Measurements from ENCODE around the gene CCDC192. TPM values are rescaled to one million over a fixed set of nuclear protein-coding genes. Genes with fewer than 3 reads are reported as not detected.

CCDC192 gene
- total and polyA plus RNA-seq, 2 donors, result 0.09 to 0.11 TPM

DNA sequence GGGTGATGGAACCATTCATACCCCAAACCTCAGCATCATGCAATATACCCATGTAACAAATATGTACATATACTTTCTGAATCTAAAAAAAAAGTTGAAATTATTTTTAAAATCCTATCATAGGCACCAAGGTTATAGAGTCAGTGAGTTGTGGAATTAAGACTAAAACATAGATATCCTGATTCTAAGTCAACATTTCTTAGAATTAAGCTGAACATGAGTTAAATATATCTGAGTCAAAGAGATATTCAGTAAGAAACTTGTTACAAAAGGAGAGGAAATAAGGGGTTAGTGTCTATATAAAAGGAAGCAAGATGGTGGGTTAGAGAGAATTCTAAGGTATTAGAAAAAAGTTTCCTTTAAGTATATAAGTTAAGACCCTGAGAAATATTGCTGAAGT, 89.9 kb downstream of the CCDC192 start:
- Histone ChIP-seq H3K9me3 (ENCODE audit: control insufficient read depth in 2 of 2, insufficient read depth in 1 of 2, low read length in 1 of 2) (no peaks in the 10 kb centered on the region), H3K36me3 (ENCODE audit: control insufficient read depth in 2 of 2, insufficient read depth in 2 of 2, low read length in 1 of 2) (no peaks in the 10 kb centered on the region), H3K4me3 (ENCODE audit: low read length in 2 of 2) (no peak overlapping the region), H3K4me1 (ENCODE audit: control insufficient read depth in 2 of 2, insufficient read depth in 2 of 2, low read length in 2 of 2) (no peaks in the 10 kb centered on the region), H3K27me3 (ENCODE audit: control insufficient read depth in 2 of 2, insufficient read depth in 1 of 2, low read length in 1 of 2) (no peaks in the 10 kb centered on the region), H3K27ac (ENCODE audit: low read depth in 1 of 2, low read length in 1 of 2) (no peak overlapping the region)
- no peak for DNase-seq (ENCODE audit: low read depth in 6 of 9, low spot score in 9 of 9)

DNA sequence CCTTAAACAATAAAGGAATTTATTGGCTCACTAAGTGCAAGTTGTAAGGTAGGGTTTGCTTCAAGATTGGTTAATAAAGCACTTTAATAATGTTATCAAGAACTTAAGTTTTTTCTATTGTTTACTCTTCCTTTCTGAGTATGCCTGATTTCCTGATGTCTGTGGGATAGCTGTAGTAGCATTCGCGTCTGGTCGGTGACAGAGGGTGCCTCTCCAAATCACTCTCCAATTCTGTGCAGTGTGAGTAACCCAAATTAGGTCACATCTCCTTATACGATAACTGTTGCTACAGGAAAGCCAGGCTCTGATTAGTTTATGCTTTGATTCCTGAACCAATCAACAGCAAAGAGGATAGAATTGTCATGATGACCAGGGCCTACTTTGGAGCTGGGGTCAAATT, 90.7 kb downstream of the CCDC192 start:
- H3K27ac ChIP-seq (ENCODE audit: low read depth in 1 of 2, low read length in 1 of 2), result no peak overlapping the region
- no peak overlapping the region for H3K4me3 ChIP-seq (ENCODE audit: low read length in 2 of 2)
- no peaks in the 10 kb centered on the region for H3K9me3 ChIP-seq (ENCODE audit: control insufficient read depth in 2 of 2, insufficient read depth in 1 of 2, low read length in 1 of 2)
- no peaks in the 10 kb centered on the region for H3K36me3 ChIP-seq (ENCODE audit: control insufficient read depth in 2 of 2, insufficient read depth in 2 of 2, low read length in 1 of 2)
- no peak for DNase-seq (ENCODE audit: low read depth in 6 of 9, low spot score in 9 of 9)
- H3K27me3 ChIP-seq (ENCODE audit: control insufficient read depth in 2 of 2, insufficient read depth in 1 of 2, low read length in 1 of 2), result no peaks in the 10 kb centered on the region
- WGBS, result 97% methylated on average over 4 of the region's 4 CpGs
- no peaks in the 10 kb centered on the region for H3K4me1 ChIP-seq (ENCODE audit: control insufficient read depth in 2 of 2, insufficient read depth in 2 of 2, low read length in 2 of 2)

DNA sequence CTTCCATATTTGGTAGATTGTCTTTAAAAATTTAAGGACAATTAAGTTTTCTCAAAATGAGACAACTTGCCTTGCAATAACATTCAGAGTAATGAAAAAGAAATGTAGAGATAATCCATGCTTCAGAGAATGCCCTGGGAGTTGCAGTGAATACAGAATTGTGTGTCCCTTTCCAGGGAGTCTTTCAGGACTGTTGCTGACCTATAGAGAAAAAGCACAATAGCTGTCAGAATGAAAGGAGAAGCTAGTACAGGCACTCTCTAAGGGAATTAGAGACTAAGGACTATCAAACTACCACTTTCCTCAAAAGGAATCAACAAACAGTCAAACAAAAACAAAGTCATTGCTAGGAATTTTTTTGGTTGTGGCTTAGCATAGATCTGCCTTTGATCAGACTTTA, 93.0 kb downstream of the CCDC192 start:
- Histone ChIP-seq H3K27ac (ENCODE audit: low read depth in 1 of 2, low read length in 1 of 2) (no peak overlapping the region), H3K9me3 (ENCODE audit: control insufficient read depth in 2 of 2, insufficient read depth in 1 of 2, low read length in 1 of 2) (no peaks in the 10 kb centered on the region), H3K36me3 (ENCODE audit: control insufficient read depth in 2 of 2, insufficient read depth in 2 of 2, low read length in 1 of 2) (no peaks in the 10 kb centered on the region), H3K4me1 (ENCODE audit: control insufficient read depth in 2 of 2, insufficient read depth in 2 of 2, low read length in 2 of 2) (no peaks in the 10 kb centered on the region), H3K27me3 (ENCODE audit: control insufficient read depth in 2 of 2, insufficient read depth in 1 of 2, low read length in 1 of 2) (no peaks in the 10 kb centered on the region), H3K4me3 (ENCODE audit: low read length in 2 of 2) (no peak overlapping the region)
- no peak for DNase-seq (ENCODE audit: low read depth in 6 of 9, low spot score in 9 of 9)

DNA sequence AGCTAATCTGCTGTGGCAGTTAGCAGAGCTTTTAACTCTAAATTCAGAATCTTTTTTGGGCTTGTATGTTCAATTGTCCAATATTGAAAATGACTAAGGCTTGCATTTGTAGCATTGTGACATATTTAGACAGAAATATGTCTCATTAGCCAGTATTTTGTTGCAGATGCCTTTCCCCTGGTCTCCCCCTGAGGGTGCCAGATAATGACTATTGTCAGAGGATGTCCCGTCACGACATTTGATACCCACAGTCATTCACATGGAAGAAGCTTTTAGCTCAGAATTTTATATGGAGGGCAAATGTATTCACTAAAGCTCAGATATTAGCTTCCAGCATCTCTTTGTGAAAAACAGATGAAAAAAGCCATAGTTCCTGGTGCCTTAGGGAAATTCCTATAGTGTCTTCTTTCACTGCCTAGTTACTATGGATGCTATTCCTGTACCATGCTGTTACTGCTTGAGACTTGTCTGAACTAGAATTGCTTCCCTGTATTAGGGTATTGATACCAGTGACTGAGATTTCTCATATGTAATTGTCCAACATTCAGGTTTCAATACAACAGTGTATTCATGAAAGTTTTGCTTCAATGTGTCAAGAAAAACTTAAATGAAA, 96.2 kb downstream of the CCDC192 start:
- no peak overlapping the region for H3K27ac ChIP-seq (ENCODE audit: low read depth in 1 of 2, low read length in 1 of 2)
- no peak for DNase-seq (ENCODE audit: low read depth in 6 of 9, low spot score in 9 of 9)
- 96% methylated on average over 2 of the region's 2 CpGs for WGBS

DNA sequence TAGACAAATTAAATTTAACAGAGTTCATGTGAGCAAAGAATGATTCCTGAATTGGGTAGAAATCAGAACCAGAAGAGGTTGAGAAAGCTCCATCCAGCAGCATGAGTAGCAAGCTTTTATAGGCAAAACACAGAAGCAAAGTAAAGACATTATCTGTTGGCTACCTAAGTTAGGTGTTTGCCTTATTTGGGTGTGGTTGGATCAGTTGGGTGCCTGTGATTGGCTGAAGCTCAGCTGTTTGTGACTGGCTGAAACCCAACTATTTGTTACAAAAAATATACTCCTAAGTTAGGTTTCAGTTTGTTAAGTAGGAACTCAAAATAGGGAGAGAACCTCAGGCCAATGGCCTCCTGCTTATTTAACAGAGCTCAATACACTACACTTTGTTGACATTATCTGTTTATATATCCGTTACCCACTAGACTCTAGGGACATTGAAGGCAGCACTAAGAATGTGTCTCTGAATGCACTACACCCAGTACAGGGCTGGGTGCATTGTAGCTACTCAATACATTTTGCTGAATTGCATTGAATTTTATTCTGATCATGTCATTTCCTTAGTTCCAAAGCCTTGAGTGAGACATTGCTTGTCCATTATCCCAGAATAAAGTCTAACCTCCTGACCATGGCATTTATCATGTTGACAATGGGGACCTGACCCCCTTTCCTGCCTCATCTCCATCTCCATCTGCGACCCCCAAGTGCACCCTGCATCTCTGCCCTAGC, 98.7 kb downstream of the CCDC192 start:
- no peak for DNase-seq (ENCODE audit: low read depth in 6 of 9, low spot score in 9 of 9)
- no peaks in the 10 kb centered on the region for H3K27me3 ChIP-seq (ENCODE audit: control insufficient read depth in 2 of 2, insufficient read depth in 1 of 2, low read length in 1 of 2)
- no peaks in the 10 kb centered on the region for H3K9me3 ChIP-seq (ENCODE audit: control insufficient read depth in 2 of 2, insufficient read depth in 1 of 2, low read length in 1 of 2)
- WGBS, result 93% methylated on average over 2 of the region's 2 CpGs
- H3K4me3 ChIP-seq (ENCODE audit: low read length in 2 of 2), result no peak overlapping the region
- no peak overlapping the region for H3K27ac ChIP-seq (ENCODE audit: low read depth in 1 of 2, low read length in 1 of 2)
- H3K36me3 ChIP-seq (ENCODE audit: control insufficient read depth in 2 of 2, insufficient read depth in 2 of 2, low read length in 1 of 2), result no peaks in the 10 kb centered on the region
- H3K4me1 ChIP-seq (ENCODE audit: control insufficient read depth in 2 of 2, insufficient read depth in 2 of 2, low read length in 2 of 2), result no peaks in the 10 kb centered on the region

More for the DNA sequence above, 96.2 kb downstream of the CCDC192 start:
- no peaks in the 10 kb centered on the region for H3K36me3 ChIP-seq (ENCODE audit: control insufficient read depth in 2 of 2, insufficient read depth in 2 of 2, low read length in 1 of 2)
- no peak overlapping the region for H3K4me3 ChIP-seq (ENCODE audit: low read length in 2 of 2)
- H3K4me1 ChIP-seq (ENCODE audit: control insufficient read depth in 2 of 2, insufficient read depth in 2 of 2, low read length in 2 of 2), result no peaks in the 10 kb centered on the region
- no peaks in the 10 kb centered on the region for H3K9me3 ChIP-seq (ENCODE audit: control insufficient read depth in 2 of 2, insufficient read depth in 1 of 2, low read length in 1 of 2)
- H3K27me3 ChIP-seq (ENCODE audit: control insufficient read depth in 2 of 2, insufficient read depth in 1 of 2, low read length in 1 of 2), result no peaks in the 10 kb centered on the region

DNA sequence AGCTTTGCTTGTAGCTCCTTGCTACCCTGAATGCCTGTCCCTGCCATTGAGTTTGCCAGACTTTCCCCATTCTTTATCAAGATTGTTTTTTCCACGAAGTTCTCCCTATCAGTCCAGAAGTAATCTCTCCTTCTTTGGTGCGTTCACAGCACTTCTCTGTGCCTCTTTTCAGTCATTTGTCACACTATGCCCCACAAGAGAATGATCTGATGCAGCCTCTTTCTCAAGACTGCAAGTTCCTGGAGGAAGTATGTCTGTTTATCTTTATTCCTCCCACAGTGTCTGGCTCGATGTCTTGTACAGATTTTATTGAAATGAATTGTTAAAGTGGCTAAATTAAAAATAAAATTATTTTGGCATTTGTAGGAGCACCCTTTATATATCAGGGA, 99.3 kb downstream of the CCDC192 start:
- H3K4me3 ChIP-seq (ENCODE audit: low read length in 2 of 2), result no peak overlapping the region
- no peaks in the 10 kb centered on the region for H3K4me1 ChIP-seq (ENCODE audit: control insufficient read depth in 2 of 2, insufficient read depth in 2 of 2, low read length in 2 of 2)
- 43% methylated on average over 3 of the region's 3 CpGs for WGBS
- no peaks in the 10 kb centered on the region for H3K9me3 ChIP-seq (ENCODE audit: control insufficient read depth in 2 of 2, insufficient read depth in 1 of 2, low read length in 1 of 2)
- no peaks in the 10 kb centered on the region for H3K36me3 ChIP-seq (ENCODE audit: control insufficient read depth in 2 of 2, insufficient read depth in 2 of 2, low read length in 1 of 2)
- no peak for DNase-seq (ENCODE audit: low read depth in 6 of 9, low spot score in 9 of 9)
- no peak overlapping the region for H3K27ac ChIP-seq (ENCODE audit: low read depth in 1 of 2, low read length in 1 of 2)
- H3K27me3 ChIP-seq (ENCODE audit: control insufficient read depth in 2 of 2, insufficient read depth in 1 of 2, low read length in 1 of 2), result no peaks in the 10 kb centered on the region

DNA sequence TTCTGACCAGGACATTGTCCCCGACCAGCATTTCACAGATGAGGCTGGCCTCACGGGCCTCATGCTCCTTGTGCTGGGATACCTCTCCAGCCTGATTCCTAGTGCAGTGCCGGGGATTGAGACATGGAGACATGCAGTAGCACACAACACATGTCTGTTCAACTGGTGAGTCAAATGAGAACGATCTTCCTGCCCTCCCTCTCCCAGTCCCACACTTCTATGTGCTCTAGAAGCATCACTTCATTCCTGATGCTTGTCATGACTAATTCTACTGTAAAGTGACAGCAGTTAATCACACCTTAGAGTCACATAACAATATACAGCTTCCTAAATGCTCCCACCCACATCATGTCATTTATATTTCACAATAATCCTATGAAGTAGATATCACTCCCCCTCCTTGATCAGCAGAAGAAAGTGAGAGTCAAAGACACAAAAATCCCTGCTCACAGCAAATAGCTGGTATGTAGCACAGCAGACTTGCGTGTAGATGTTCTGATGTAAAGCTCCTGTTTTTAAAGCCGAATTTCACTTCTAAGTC, 101.8 kb downstream of the CCDC192 start:
- Histone ChIP-seq H3K4me3 (ENCODE audit: low read length in 2 of 2) (no peak overlapping the region), H3K4me1 (ENCODE audit: control insufficient read depth in 2 of 2, insufficient read depth in 2 of 2, low read length in 2 of 2) (no peaks in the 10 kb centered on the region), H3K36me3 (ENCODE audit: control insufficient read depth in 2 of 2, insufficient read depth in 2 of 2, low read length in 1 of 2) (no peaks in the 10 kb centered on the region), H3K27me3 (ENCODE audit: control insufficient read depth in 2 of 2, insufficient read depth in 1 of 2, low read length in 1 of 2) (no peaks in the 10 kb centered on the region), H3K27ac (ENCODE audit: low read depth in 1 of 2, low read length in 1 of 2) (no peak overlapping the region), H3K9me3 (ENCODE audit: control insufficient read depth in 2 of 2, insufficient read depth in 1 of 2, low read length in 1 of 2) (no peaks in the 10 kb centered on the region)
- no peak for DNase-seq (ENCODE audit: low read depth in 6 of 9, low spot score in 9 of 9)
- 81% methylated on average over 6 of the region's 6 CpGs for WGBS

DNA sequence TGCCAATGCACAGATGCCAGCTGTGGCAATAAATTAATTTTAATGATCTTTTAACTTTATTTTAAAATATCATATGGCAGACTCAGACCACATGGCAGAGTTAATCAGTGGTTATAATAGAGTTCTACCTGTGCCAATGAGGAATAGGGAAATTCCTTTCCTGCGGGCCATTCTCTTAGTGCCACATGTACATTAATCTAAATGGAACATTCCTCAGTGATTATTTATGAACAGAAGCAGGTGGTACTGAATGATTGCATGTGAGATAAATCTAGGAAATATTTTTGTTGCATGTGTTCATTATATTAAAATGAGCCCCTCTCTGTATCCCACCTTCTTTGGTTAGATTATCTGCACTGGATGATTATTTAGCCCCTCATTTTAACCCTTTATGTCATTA, 102.3 kb downstream of the CCDC192 start:
- WGBS, result 96% methylated on average over 1 of the region's 1 CpG
- Histone ChIP-seq H3K36me3 (ENCODE audit: control insufficient read depth in 2 of 2, insufficient read depth in 2 of 2, low read length in 1 of 2) (no peaks in the 10 kb centered on the region), H3K9me3 (ENCODE audit: control insufficient read depth in 2 of 2, insufficient read depth in 1 of 2, low read length in 1 of 2) (no peaks in the 10 kb centered on the region), H3K4me1 (ENCODE audit: control insufficient read depth in 2 of 2, insufficient read depth in 2 of 2, low read length in 2 of 2) (no peaks in the 10 kb centered on the region), H3K27ac (ENCODE audit: low read depth in 1 of 2, low read length in 1 of 2) (no peak overlapping the region), H3K27me3 (ENCODE audit: control insufficient read depth in 2 of 2, insufficient read depth in 1 of 2, low read length in 1 of 2) (no peaks in the 10 kb centered on the region), H3K4me3 (ENCODE audit: low read length in 2 of 2) (no peak overlapping the region)
- no peak for DNase-seq (ENCODE audit: low read depth in 6 of 9, low spot score in 9 of 9)

DNA sequence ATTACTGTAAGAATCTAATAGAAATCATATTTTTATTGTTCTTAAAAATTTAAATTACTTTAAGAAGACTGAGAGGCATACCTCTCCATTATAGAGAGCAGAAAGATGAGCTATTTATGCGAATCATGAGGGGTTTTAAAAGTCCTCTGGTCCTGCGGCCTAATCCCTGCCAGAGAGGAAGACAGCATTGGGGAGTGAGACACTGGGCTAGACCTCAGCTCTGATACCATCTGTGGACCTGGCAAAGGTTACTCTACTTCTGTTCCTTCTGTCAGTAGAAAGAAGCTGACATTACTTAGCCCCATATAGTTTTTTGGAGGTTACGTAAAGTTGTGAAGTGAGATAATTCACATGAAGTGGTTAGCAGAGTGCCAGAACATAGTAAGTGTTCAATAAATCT, 103.6 kb downstream of the CCDC192 start:
- Histone ChIP-seq H3K27ac (ENCODE audit: low read depth in 1 of 2, low read length in 1 of 2) (no peak overlapping the region), H3K4me1 (ENCODE audit: control insufficient read depth in 2 of 2, insufficient read depth in 2 of 2, low read length in 2 of 2) (no peaks in the 10 kb centered on the region), H3K4me3 (ENCODE audit: low read length in 2 of 2) (no peak overlapping the region), H3K9me3 (ENCODE audit: control insufficient read depth in 2 of 2, insufficient read depth in 1 of 2, low read length in 1 of 2) (no peaks in the 10 kb centered on the region), H3K27me3 (ENCODE audit: control insufficient read depth in 2 of 2, insufficient read depth in 1 of 2, low read length in 1 of 2) (no peaks in the 10 kb centered on the region), H3K36me3 (ENCODE audit: control insufficient read depth in 2 of 2, insufficient read depth in 2 of 2, low read length in 1 of 2) (no peaks in the 10 kb centered on the region)
- WGBS, result 97% methylated on average over 3 of the region's 3 CpGs
- DNase-seq (ENCODE audit: low read depth in 6 of 9, low spot score in 9 of 9), result no peak
